ENCODE results near the gene STAB1.

The STAB1 gene

GRCh38 chr3:52483577-52484381 lies 11.4 kb upstream of the STAB1 start:
- no peak for DNase-seq (ENCODE audit: low read depth in 2 of 3, low spot score in 2 of 3)

GRCh38 chr3:52484680-52485461 lies 10.3 kb upstream of the STAB1 start:
- DNase-seq (ENCODE audit: low read depth in 2 of 3, low spot score in 2 of 3): no peak

GRCh38 chr3:52487050-52487787 lies 7.9 kb upstream of the STAB1 start:
- DNase-seq (ENCODE audit: low read depth in 2 of 3, low spot score in 2 of 3): no peak

GRCh38 chr3:52487788-52488691 lies 7.1 kb upstream of the STAB1 start:
- no peak for DNase-seq (ENCODE audit: low read depth in 2 of 3, low spot score in 2 of 3)

- DNase-seq (ENCODE audit: low read depth in 2 of 3, low spot score in 2 of 3): no peak
These were observed 6.4 kb upstream of the STAB1 start for GRCh38 chr3:52488746-52489145.

GRCh38 chr3:52489453-52489852 lies 5.7 kb upstream of the STAB1 start:
- DNase-seq (ENCODE audit: low read depth in 2 of 3, low spot score in 2 of 3): no peak

- no peak for DNase-seq (ENCODE audit: low read depth in 2 of 3, low spot score in 2 of 3)
These were observed 4.9 kb upstream of the STAB1 start for GRCh38 chr3:52490035-52490938.

GRCh38 chr3:52490939-52491526 lies 4.1 kb upstream of the STAB1 start:
- DNase-seq (ENCODE audit: low read depth in 2 of 3, low spot score in 2 of 3): no peak

GRCh38 chr3:52492059-52492458 lies 3.1 kb upstream of the STAB1 start:
- DNase-seq (ENCODE audit: low read depth in 2 of 3, low spot score in 2 of 3): no peak

GRCh38 chr3:52493232-52494017 lies 1.7 kb upstream of the STAB1 start:
- no peak for DNase-seq (ENCODE audit: low read depth in 2 of 3, low spot score in 2 of 3)

- DNase-seq (ENCODE audit: low read depth in 2 of 3, low spot score in 2 of 3): no peak
These were observed 693 bp upstream of the STAB1 start for GRCh38 chr3:52494445-52494844.

- DNase-seq (ENCODE audit: low read depth in 2 of 3, low spot score in 2 of 3): no peak
These were observed 852 bp downstream of the STAB1 start for GRCh38 chr3:52495777-52496602.

GRCh38 chr3:52498137-52499054 lies 3.3 kb downstream of the STAB1 start:
- DNase-seq (ENCODE audit: low read depth in 2 of 3, low spot score in 2 of 3): no peak

- no peak for DNase-seq (ENCODE audit: low read depth in 2 of 3, low spot score in 2 of 3)
These were observed 5.9 kb downstream of the STAB1 start for GRCh38 chr3:52501046-52501445.

GRCh38 chr3:52502001-52502400 lies 6.9 kb downstream of the STAB1 start:
- no peak for DNase-seq (ENCODE audit: low read depth in 2 of 3, low spot score in 2 of 3)

GRCh38 chr3:52502808-52503350 lies 7.7 kb downstream of the STAB1 start:
- DNase-seq (ENCODE audit: low read depth in 2 of 3, low spot score in 2 of 3): no peak

All from activated CD8-positive, alpha-beta memory T cell treated with anti-CD3 and anti-CD28 coated beads for 48 hours (primary cell).